AG04450 (cell line): ENCODE results near the gene C1R. TPM values are rescaled to one million over a fixed set of nuclear protein-coding genes. Genes with fewer than 3 reads are reported as not detected.

Experiments
- CTCF ChIA-PET: fragments of 300-600, 350-600 bp; formaldehyde crosslinking; extraction: SDS; loops from one replicate; lab custom pipeline; 2022; ENCODE audit warnings: antibody characterized with exemption, inconsistent platforms; lab: Charles Lee
- POLR2A ChIA-PET: fragments of 350-600 bp; formaldehyde crosslinking; extraction: SDS; loops from one replicate; lab custom pipeline; 2021; ENCODE audit warnings: antibody characterized with exemption, inconsistent platforms; lab: Yijun Ruan, JAX
- DNase-seq: peaks from one replicate; pipeline ENCODE4 v3.0.0-alpha.2; 2011; ENCODE audit warnings: low read depth, low spot score
- H3K27ac ChIP-seq: one replicate; pipeline ENCODE4 v1.5.1; 2012; ENCODE audit warnings: low read depth, low read length, control low read depth
- H3K27me3 ChIP-seq: one replicate; pipeline ENCODE4 v1.6.0; 2012; ENCODE audit warnings: low read length; ENCODE audit not compliant: control insufficient read depth, insufficient read depth
- H3K4me3 ChIP-seq: 2 replicates; pipeline ENCODE4 v1.5.1; 2011; ENCODE audit warnings: mild to moderate bottlenecking, low read depth, low read length, control low read depth
- H3K9me3 ChIP-seq: 2 replicates; pipeline ENCODE4 v1.5.1; 2012; ENCODE audit warnings: low read length; ENCODE audit not compliant: control insufficient read depth, insufficient read depth
- polyA plus RNA-seq: library from polyadenylated mRNA; depleted of rRNA; stranded (reverse); fragments of >200 nt; gene quantifications from 2 replicates; pipeline ENCODE4 v1.2.3, GENCODE V29; 2011
- TF ChIP-seq, protein P1 (sequence below): IDR thresholded peaks from 2 replicates; pipeline ENCODE4 v1.5.1; 2011; ENCODE audit warnings: low read depth, low read length, control low read depth, inconsistent platforms

C1R gene
- polyA plus RNA-seq, 1 experiment, result 617 TPM

DNA sequence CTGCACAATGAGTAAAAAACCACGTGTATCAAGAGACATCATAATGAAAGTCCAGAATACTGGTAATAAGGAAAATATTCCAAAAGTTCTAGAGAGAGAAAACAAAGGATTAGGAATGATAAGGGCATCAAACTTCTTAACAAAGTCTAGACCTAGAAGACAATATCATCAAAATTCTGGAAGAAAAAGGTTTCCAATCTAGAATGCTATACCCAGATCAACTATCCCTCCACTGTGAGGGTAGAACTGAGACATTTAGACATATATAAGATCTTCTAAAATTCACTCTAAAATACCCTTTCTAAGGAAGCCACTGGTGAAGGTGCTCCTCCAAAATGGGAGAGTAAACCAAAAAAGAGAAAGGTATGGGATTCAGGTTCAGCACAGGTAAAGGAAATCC, 13.8 kb upstream of the C1R start:
- H3K9me3 ChIP-seq, result peaks cover 2% of the 10 kb centered on the region
- POLR2A ChIA-PET, result no interaction called here
- no peaks in the 10 kb centered on the region for H3K27me3 ChIP-seq
- no peak overlapping the region for H3K27ac ChIP-seq
- no peak for DNase-seq
- CTCF ChIA-PET, result interaction anchor here (0.8 to 3.8 kb wide), 2 partner anchors 12 to 13 kb away, joined by 3 to 21 read pairs; partner anchors contain the start of gene C1R
- no peak overlapping the region for H3K4me3 ChIP-seq
- TF ChIP-seq, protein P1, sequence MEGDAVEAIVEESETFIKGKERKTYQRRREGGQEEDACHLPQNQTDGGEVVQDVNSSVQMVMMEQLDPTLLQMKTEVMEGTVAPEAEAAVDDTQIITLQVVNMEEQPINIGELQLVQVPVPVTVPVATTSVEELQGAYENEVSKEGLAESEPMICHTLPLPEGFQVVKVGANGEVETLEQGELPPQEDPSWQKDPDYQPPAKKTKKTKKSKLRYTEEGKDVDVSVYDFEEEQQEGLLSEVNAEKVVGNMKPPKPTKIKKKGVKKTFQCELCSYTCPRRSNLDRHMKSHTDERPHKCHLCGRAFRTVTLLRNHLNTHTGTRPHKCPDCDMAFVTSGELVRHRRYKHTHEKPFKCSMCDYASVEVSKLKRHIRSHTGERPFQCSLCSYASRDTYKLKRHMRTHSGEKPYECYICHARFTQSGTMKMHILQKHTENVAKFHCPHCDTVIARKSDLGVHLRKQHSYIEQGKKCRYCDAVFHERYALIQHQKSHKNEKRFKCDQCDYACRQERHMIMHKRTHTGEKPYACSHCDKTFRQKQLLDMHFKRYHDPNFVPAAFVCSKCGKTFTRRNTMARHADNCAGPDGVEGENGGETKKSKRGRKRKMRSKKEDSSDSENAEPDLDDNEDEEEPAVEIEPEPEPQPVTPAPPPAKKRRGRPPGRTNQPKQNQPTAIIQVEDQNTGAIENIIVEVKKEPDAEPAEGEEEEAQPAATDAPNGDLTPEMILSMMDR, result no peak

DNA sequence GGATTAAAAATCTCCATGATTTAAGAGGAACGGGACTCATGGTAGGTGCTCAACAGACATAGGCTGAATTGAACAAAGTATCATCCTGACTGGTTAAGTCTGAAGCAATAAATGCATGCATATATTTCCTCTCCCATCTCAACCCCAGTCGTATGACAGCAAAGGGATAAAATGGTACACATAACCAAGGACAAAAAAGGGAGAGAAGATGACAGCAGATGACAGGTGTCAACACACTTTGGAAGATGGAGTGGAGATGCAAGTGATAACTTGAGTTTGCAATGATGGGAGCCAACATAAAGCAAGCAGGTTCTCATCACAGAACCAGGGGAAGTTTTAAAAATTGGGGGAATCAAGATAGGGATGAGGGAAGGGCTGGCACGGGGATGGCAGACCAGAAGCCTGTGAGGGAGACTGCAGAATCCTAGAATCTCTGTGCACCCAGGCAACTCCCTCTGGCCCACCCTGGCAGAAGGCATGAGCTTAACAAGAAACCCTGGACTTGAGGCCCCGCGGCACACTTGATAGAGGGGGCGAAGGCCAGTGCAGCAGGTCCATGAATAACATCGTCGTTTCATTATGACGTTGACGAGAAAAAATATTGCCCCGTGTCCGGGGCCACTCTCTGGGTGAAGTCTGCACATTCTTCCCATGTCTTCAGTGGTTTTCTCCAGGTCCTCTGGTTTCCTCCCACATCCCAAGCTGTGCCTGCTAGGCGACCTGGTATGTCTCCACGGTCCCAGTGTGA, 11.8 kb upstream of the C1R start:
- DNase-seq, result no peak
- Histone ChIP-seq H3K27ac (no peak overlapping the region), H3K4me3 (no peak overlapping the region), H3K27me3 (no peaks in the 10 kb centered on the region), H3K9me3 (peaks cover 2% of the 10 kb centered on the region)
- CTCF ChIA-PET, result interaction anchor here (1.3 kb wide), 1 partner anchor 9 kb away, joined by 8 read pairs; no protein-coding TSS in a partner anchor
- POLR2A ChIA-PET, result no interaction called here
- TF ChIP-seq, protein P1, result no peak

DNA sequence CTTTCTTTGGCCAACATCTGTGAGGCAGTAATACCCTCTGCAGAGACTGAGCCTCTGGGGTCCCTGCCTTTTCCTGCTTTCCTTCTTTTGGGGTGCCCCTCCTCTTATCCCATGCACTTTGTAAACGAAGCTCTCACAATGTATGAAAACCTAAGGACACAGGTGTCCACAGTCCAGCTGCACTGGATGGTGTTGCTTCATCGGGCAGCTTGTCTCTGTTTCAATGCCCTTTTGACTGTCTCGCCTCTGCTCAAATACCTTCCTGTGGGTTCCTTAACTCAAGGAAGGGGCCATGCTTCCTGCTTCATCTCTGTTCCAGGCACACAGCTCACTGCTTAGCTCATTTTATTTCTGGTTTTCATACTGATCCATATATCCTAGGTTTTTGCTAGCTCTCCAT, 10.3 kb upstream of the C1R start:
- ChIA-PET POLR2A (no interaction called here), CTCF (interaction anchor here (1.9 kb wide), 2 partner anchors 10 kb away, joined by 14 to 15 read pairs; partner anchors contain the start of gene C1R)
- TF ChIP-seq, protein P1, result no peak
- Histone ChIP-seq H3K4me3 (no peak overlapping the region), H3K27ac (no peak overlapping the region), H3K9me3 (peaks cover 2% of the 10 kb centered on the region; the same call in 1 of the 2 replicates), H3K27me3 (no peaks in the 10 kb centered on the region)
- no peak for DNase-seq

DNA sequence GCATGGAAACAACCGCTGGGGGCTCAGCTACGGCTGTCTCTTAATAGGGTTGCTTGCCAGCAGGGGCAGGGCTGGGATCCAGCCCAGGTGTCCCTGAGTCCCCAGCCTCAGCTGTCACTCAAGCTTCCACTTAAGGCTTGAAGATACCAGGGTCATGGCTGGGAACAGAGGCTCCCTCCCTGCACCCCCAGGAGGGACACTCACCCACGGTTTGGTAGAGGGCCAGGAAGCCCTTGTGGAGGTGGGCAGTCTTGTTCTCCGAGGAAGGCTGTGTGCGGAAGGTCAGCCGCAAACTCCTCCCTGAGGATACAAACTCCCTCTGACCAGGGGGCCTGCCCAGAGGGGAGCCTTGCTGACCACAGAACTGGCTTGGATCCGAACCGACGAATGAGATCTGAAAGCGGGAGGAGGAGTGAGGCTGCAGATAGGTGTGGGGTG, 9.5 kb upstream of the C1R start:
- POLR2A ChIA-PET, result no interaction called here
- Histone ChIP-seq H3K9me3 (peaks cover 2% of the 10 kb centered on the region; the same call in 1 of the 2 replicates), H3K27ac (no peak overlapping the region), H3K4me3 (no peak overlapping the region), H3K27me3 (no peaks in the 10 kb centered on the region)
- TF ChIP-seq, protein P1, result no peak
- CTCF ChIA-PET, result interaction anchor here (0.7 to 1.9 kb wide), 3 partner anchors 9 to 157 kb away, joined by 14 to 16 read pairs (median 15); partner anchors contain the start of gene C1R
- no peak for DNase-seq
